Body of pancreas (tissue), 4 donors: Measurements from ENCODE around the gene PRR15L.
"Not testable (repeated sequence)": the region's sequence is repeated elsewhere in the genome, so short reads cannot be mapped to it uniquely, and the experiment has no call there.

Source experiments
- POLR2A ChIP-seq, 3 donors: fragments of 450-650 bp; IDR thresholded peaks; one replicate each; pipeline ENCODE4 v1.6.1; 2016; ENCODE audit warnings: antibody characterized with exemption in 3 of 3, mild to moderate bottlenecking in 2 of 3
- TF ChIP-seq, protein P1 (sequence below), 7 experiments: fragments of 450-650 bp in 4 of 7; fragments of 200-600 bp in 3 of 7; sonication (generic) in 3 of 7; IDR thresholded peaks; one replicate each; pipeline ENCODE4 v1.5.1; 2016 to 2019; ENCODE audit warnings: antibody characterized with exemption in 7 of 7

DNA sequence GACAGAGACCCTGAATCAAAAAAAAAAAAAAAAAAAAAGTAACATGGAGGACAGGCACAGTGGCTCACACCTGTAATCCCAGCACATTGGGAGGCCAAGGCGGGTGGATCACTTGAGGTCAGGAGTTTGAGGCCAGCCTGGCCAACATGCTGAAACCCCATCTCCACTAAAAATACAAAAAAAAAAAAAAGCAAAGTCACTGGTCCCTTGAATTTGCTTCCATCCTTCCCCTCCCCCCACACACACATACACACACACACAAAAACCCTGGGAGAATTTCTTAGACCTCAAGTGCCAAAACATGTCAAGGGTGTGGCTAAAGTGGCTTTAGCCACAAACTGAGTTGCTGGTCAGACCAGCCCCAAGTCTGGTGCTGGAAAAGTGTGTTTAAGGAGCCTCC, 30.8 kb upstream of the PRR15L start:
- TF ChIP-seq, protein P1, sequence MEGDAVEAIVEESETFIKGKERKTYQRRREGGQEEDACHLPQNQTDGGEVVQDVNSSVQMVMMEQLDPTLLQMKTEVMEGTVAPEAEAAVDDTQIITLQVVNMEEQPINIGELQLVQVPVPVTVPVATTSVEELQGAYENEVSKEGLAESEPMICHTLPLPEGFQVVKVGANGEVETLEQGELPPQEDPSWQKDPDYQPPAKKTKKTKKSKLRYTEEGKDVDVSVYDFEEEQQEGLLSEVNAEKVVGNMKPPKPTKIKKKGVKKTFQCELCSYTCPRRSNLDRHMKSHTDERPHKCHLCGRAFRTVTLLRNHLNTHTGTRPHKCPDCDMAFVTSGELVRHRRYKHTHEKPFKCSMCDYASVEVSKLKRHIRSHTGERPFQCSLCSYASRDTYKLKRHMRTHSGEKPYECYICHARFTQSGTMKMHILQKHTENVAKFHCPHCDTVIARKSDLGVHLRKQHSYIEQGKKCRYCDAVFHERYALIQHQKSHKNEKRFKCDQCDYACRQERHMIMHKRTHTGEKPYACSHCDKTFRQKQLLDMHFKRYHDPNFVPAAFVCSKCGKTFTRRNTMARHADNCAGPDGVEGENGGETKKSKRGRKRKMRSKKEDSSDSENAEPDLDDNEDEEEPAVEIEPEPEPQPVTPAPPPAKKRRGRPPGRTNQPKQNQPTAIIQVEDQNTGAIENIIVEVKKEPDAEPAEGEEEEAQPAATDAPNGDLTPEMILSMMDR (IDR thresholded peaks at IDR 0.05): not testable (repeated sequence)
- not testable (repeated sequence) for TF ChIP-seq POLR2A (IDR thresholded peaks at IDR 0.05)
